GM18526 (cell line): ENCODE measurements around the gene TFG.

Experiments used
- POLR2A ChIP-seq: IDR thresholded peaks from 3 replicates; pipeline ENCODE4 v1.6.1; 2011; ENCODE audit not compliant: insufficient read length; ENCODE audit errors: extremely low read depth

The TFG gene

GRCh38 chr3:100702082-100702979 lies 7.0 kb upstream of the TFG start:
- TF ChIP-seq POLR2A = no peak

GRCh38 chr3:100702980-100703345 lies 6.3 kb upstream of the TFG start:
- no peak for TF ChIP-seq POLR2A

GRCh38 chr3:100703865-100704264 lies 5.4 kb upstream of the TFG start:
- TF ChIP-seq POLR2A = no peak

GRCh38 chr3:100706365-100706764 lies 2.9 kb upstream of the TFG start:
- no peak for TF ChIP-seq POLR2A

GRCh38 chr3:100708644-100708988 lies 678 bp upstream of the TFG start:
- no peak for TF ChIP-seq POLR2A

GRCh38 chr3:100709842-100710260 lies 557 bp downstream of the TFG start:
- no peak for TF ChIP-seq POLR2A

- TF ChIP-seq POLR2A = no peak
These were observed 1.1 kb downstream of the TFG start for GRCh38 chr3:100710261-100710968.

GRCh38 chr3:100715176-100715575 lies 5.9 kb downstream of the TFG start:
- no peak for TF ChIP-seq POLR2A

- no peak for TF ChIP-seq POLR2A
These were observed 7.8 kb downstream of the TFG start for GRCh38 chr3:100717063-100717462.

GRCh38 chr3:100717637-100718487 lies 8.6 kb downstream of the TFG start:
- no peak for TF ChIP-seq POLR2A

GRCh38 chr3:100719136-100719535 lies 9.8 kb downstream of the TFG start:
- TF ChIP-seq POLR2A = no peak

GRCh38 chr3:100720426-100720825 lies 11.1 kb downstream of the TFG start:
- no peak for TF ChIP-seq POLR2A

- TF ChIP-seq POLR2A = no peak
These were observed 16.7 kb downstream of the TFG start for GRCh38 chr3:100725935-100726513.

GRCh38 chr3:100726706-100727105 lies 17.4 kb downstream of the TFG start:
- no peak for TF ChIP-seq POLR2A

- no peak for TF ChIP-seq POLR2A
These were observed 21.2 kb downstream of the TFG start for GRCh38 chr3:100730524-100730923.
